Mammary epithelial cell (primary cell): Measurements from ENCODE around the gene USHBP1.

Experiments used
- CTCF ChIP-seq, 2 donors: IDR thresholded peaks in 1 of 2; conservative IDR thresholded peaks in 1 of 2; 2 replicates each; pipeline ENCODE4 v1.5.1; 2011 to 2012; ENCODE audit warnings: inconsistent platforms in 2 of 2, low read length in 2 of 2, mild to moderate bottlenecking in 2 of 2, control low read depth in 1 of 2, low read depth in 1 of 2; ENCODE audit not compliant: insufficient read depth in 1 of 2; ENCODE audit errors: extremely low read depth in 1 of 2
- EZH2 ChIP-seq: IDR thresholded peaks from 2 replicates; pipeline ENCODE4 v1.6.1; 2012; ENCODE audit warnings: low read length, inconsistent platforms, borderline replicate concordance

- TF ChIP-seq CTCF (conservative IDR thresholded peaks at IDR 0.05 in 1 of 2, IDR thresholded peaks at IDR 0.05 in 1 of 2; ENCODE audit: extremely low read depth in 1 of 2, insufficient read depth in 1 of 2, low read depth in 1 of 2, low read length in 2 of 2) (no peak), EZH2 (no peak)
These were observed 17.7 kb downstream of the USHBP1 start for GRCh38 chr19:17246681-17247425.
